Right hindlimb (tissue), 1 donor: ENCODE data around the gene PRKN.
"Not testable (repeated sequence)": the region's sequence is repeated elsewhere in the genome, so short reads cannot be mapped to it uniquely, and the experiment has no call there.

ENCODE experiments used
- DNase-seq: peaks from one replicate; pipeline ENCODE4 v3.0.0-alpha.2; 2018

PRKN gene

DNA sequence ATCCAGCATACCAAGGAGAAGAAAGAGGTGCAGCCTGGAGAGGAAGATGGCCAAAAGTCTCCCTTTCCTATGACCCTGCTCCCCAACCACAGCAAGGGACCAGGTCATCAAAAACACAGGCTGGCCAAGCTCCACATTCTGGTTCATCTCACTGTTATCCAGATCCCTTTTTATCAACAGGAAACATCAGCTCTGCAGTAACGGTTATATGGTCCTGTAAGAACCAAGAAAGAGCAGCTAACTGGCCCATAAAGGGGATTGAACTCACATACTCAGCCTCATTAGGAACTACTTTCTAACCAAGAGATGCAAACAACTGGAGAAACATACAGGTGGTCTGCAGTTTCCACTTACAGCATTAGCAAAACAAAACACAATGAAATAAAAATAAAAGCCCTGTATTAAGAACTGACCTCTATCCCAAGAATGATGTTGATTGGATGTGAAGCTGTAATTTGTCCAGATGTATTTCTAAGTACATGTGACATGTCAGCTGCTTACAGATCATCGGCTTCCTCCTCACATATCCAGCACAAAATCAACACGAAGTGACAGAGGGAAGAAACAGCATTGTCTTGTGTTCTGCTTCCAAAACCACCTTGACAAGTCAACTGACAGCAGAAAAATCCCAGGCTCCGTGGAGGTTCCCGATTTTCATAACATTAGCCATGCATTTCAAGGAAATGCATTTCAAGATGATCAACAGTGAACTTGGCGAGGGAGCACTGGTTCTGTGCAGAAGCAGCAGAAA, 896.5 kb downstream of the PRKN start:
- DNase-seq: no peak

DNA sequence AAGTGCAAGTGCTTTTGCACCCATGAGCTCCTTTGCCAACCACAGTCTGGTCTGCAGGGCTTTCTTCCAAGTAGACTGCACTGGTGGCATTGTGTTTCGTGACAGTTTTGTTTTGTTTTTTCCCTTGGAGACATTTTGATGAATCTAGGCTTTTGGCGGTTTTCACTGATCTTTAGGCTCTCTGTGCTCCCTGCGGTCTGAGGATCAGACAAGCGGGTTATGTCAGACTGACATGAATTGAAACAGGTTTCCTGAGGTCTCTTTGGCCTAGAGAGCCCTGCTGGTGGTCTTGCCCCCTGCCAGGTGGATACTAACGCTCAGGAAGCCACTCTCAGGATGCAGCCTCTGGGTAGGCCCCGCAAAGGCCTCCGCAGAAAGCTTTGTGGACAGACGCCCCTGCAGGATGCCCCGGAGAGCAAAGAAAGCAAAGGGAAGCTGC, 898.3 kb downstream of the PRKN start:
- DNase-seq: no peak

DNA sequence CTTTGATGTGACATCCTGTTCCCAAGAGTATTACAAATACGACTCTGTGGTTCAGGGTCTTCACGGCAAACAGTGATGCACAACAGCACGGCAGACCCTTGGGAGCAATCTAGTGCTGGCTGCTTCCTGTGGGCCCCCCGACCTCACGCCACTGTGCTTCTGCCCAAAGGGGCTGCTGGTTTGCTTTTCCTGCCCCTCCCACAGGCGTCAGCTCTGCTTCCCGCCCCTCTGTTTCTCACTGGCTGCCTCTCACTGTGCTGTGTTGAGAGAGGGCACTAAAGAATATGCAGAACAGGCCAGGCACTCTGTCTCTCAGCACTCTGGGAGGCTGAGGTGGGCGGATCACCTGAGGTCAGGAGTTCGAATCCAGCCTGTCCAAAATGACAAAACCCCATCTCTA, 899.2 kb downstream of the PRKN start:
- no peak for DNase-seq

DNA sequence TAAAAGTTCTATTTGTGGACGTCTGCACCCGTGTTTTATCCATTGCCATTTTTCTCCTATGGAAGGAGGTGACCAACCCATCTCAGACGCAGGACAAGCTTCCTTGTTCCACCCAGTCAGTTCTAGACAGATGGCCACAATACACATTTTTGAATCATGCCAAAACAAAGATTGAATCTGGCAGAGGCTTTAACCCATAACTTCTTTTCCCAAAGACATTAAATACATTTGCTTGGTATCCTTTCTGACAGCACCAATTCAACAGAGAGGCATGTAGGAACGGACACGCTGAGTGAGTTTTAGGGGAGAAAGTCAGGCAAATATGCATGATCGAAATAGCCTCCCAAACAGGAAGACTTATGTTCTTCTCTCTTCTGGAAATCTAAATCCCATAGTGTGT, 901.1 kb downstream of the PRKN start:
- no peak for DNase-seq

DNA sequence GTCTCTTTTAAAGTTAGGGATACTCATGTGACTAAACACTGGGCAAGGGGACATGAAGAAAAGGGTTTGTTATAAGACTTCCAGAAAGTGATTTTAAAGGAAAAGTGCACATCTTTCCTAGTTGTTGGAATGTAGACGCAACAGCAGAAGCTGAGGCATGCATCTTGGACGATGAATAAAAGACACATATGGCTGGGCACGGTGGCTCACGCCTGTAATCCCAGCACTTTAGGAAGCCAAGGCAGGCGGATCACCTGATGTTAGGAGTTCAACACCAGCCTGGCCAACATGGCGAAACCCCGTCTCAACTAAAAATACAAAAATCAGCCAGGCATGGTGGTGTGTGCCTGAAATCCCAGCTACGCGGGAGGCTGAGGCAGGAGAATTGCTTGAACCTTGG, 905.4 kb downstream of the PRKN start:
- DNase-seq: not testable (repeated sequence)

DNA sequence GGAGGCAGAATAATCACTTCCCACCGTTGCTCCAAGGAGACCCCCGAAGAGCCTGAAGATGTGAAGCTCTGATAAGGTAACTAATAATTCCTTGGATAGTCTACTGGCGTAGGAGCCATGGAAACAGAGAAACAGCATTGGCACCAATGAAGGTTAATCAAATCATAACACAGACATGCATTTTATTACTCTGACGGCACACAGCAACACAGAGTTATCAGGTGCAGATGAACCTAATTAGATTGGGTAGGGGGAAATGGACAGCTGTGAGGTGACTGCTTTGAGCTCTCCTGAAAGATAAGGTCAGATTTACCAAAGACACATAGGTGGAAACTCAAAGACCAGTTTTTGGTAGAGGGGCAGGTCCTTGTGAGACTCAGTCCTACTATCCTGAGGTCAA, 909.7 kb downstream of the PRKN start:
- no peak for DNase-seq

DNA sequence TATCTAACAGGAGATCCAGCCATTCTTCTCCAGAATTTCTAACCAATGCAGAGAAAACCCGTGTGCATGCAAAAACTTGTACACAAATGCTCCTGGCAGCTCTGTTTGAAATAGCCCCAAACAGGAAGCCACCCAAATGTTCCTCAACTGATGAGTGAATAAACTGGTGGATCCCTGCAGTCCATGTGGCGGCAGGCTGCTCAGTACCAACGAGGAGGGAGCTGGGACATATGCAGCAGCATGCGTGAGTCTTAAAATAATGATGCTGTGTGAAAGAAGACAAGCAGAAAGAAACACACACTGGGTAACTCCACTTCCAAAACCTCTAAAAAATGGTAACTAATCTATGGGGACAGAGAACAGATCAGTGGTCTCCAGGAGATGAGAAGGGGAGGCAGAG, 911.6 kb downstream of the PRKN start:
- DNase-seq: no peak

DNA sequence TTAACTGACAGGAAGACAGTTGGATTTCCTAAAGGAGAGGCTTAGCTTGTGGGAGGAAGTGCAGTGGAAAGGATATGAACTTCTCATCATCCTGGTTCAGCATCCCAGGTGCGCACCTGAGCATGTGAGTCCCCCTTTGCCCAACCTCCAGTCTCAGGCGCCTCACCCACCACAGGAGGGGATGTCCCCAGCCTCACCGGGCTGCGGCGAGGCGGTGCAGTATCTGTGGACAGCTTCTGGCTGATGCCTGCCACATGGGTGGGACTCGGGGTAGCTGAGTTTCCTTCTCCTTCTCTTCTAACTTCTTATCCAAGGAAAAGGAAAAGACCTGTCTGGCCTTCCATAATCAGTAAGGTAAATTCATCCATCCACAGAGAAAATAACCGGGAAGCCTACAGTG, 914.4 kb downstream of the PRKN start:
- no peak for DNase-seq

DNA sequence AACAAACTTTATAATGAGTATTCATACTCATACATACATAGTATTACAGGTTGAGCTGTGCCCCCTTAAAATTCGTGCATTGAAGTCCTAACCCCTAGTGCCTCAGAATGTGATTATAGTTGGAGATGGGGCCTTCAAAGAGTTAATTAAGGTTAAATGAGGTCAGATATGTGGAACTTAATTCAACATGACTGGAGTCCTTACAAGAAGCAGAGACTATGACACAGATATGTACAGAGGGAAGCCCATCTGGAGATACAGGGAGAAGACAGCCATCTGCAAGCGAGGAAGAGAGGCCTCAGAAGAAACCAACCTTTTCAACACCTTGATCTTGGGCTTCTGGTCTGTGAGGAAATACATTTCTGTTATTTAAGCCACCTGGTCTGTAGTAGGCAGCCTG, 917.6 kb downstream of the PRKN start:
- no peak for DNase-seq

DNA sequence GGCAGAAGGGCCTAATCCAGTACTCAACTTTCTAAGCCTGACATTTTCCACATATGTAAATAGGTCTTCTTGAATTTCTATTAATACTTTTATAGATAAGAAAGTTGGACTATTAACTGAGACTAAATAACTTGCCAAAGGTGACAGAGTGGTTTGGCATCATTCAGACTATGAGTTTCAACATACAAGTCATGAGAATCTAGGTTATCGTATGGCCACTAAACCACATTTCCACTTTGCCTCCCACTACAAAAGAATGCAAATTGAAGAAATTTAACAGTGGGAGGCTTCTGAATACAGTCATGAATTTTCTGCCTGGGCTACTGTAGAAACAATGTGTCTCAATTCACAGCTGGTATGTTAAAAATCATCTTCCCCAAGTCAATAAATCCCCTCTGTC, 922.7 kb downstream of the PRKN start:
- DNase-seq: no peak

DNA sequence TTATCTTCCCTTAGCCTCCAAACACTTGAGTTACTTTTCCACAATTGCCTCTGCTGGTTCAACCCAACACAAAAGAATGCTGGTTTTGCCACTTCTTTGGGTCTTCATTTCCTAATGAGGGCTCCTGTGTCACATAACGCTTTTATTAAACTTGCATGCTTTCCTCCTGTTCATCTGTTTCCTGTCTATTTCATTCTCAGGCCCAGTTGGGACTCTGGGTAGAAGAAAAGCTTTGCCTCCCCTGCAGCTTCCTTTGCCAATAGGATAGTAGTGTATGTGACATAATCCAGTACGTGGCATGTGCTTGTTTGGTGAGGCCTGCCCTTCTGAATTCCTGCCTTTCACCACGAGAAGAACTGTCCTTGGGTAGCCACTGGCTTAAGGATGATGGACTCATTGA, 924.4 kb downstream of the PRKN start:
- no peak for DNase-seq

DNA sequence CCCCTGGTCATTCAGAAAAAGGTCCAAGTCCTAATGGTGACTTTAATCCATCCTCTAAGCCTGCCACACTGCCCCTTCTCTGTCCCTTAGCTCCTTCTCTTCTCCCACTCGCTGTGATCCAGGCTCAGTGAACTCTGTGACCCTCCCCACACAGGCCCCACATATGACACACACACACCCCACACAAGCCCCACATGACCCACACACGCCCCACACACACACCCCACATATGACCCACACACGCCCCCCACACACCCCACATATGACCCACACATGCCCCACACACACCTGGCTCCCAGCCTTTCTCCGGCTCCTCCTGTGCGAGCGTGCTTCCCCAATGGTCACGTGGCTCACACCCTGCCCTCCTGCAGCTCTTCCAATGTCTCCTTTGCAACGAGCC, 925.3 kb downstream of the PRKN start:
- no peak for DNase-seq

DNA sequence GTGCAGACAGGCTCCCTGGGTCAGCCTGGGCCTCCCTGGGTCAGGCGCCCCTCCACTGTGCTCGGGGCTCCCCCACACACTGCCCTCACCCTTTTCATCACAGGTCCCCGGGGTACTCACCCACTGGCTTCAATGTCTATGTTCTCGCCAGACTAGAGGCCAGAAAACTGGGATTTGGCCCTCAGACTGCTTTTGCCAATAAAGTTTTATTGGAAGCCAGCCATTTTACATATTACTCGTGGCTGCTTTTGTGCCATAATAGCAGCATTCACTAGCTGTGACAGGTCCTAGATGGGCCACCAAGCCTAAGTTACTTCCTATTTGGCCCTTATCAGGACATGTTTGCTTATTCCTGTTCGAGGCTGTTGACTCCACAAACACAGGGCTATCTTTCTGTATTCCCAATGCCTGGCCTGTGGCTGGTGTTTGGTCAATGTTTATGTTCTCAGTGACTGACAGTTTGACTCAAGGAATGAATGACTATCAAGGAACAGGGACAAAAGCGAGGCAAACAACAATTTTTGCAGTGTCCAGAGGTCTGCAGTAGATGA, 928.6 kb downstream of the PRKN start:
- no peak for DNase-seq

DNA sequence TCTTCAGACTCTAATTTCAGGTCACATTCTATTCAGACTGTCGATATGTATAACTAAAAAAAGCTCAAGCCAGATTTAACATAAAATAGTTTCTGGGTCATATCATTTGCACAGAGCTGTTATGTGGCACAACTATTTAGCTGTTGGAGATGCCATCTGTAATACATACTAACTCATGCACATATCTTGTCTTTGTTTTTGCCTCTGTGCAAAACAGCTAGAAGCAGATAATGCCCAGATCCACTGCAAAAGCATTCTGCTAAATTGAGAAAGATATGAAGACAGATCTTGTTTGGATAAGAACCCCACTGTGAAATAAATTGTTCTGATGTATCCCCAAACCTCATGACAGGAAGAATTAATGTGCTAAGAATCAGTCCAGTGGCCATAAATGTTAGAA, 930.9 kb downstream of the PRKN start:
- no peak for DNase-seq

DNA sequence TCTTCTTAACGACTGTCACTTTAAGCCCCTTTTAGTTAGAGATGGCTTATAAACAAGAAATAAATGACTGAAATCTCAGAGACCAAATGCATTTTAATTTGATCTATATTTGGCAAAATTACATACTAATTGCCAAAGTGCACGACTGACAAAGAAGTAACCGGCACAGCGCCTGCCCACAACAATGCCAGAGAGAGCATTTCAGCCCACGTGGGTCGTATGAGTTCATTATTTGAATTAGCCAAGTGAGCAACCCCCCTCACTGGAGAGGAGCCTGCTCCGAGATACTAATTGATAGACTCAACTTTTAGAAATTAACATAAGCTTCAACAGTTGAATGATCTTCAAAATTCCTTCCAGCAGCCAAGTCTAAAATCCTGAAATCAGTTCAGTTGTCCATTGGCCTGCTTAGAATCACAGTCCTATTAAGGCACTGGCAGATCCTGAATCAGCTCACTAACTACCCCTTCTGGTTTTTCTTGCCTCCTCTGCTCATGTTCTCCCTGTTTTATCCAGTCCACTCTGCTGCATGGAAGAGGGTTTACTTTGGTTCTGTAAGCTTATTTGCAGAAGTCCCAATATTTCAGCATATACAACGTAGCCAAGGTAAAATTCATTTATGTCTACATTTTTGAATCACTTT, 934.6 kb downstream of the PRKN start:
- no peak for DNase-seq

DNA sequence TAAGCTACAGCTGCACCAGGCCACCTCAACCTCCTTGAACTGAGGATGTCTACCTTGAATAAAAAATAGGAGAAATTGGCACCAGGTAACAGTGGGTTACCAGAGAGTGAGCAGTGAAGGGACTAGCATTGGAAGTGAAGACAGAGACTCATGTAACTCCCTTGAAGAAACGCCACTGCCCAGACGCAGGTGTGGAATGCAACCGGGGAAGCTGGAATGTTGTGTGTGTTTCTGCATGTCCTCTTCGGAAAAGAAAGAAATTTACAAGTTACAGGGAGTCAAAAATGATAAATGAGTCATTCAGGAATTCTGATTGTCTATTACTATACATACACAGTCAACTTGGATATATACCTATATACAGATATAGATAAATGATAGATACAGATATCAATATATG, 939.0 kb downstream of the PRKN start:
- DNase-seq: no peak

DNA sequence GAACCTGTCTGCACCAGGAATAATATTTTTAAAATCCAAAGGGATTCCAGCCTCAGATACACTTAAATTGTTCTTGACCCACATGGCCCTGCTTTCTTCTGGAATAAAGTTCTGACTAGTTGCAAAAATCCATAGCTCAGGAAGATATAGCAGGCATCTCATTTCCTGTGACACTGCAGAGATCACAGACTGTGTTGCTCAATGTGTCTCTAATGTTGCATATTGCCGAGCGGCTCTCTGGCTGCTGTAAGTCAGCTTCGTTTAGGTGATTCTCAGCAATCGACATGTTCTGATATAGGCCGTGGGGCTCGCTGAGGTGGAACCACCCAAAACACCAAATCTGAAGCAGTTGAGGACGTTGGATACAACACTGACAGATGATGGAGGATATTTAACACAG, 955.4 kb downstream of the PRKN start:
- DNase-seq: no peak

DNA sequence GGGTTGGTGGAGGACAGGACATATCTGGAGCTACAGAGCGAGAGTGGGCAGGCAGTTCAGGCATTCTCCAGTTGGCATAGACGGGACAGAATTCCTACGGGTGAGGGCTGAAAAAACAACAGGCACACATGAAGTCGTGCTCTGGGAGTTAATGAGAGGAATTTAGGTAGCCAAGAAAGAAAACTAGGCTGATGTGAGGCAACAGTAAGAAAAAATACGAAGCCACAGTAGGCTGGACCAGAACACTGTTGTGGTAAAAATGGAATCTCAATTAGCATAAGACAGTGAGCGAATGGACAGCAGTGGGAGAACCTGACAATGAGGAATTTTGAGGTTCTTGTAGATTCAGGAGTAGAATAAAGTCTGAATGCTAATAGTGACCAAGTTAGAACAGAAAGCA, 965.6 kb downstream of the PRKN start:
- DNase-seq: no peak

DNA sequence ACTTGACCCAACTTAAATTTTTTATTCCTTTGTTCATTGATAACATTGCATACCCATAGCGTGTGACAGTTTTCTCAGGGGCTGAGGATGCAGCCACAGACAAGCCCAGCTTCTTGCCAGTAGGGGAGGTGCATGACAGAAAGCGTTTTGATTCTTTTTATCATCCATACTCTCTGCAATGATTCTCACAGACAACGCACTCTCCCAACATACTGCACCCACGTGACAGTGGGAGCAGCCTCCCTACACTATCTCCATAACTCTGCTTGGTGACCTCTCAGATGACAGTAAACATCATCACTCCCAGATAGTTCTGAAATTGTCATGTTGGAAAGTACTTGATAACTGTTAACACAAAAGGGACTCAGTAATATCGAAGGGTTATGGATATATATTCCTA, 972.5 kb downstream of the PRKN start:
- no peak for DNase-seq

DNA sequence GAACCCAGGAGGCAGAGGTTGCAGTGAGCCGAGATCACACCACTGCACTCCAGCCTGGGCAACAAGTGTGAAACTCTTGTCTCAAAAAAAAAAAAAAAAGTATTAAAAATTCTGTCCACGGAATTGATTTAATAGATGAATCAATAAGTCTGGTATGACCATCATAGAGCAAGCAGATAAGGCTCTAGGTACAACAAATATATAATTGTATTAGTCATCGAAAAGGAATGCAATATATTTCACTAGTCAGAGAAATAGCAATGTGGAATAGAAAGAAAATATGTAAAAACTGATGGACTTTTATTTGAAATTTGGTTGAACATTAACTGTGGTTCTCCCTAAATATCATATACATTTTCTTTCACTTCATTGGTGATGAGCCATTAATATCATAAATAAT, 976.9 kb downstream of the PRKN start:
- no peak for DNase-seq

DNA sequence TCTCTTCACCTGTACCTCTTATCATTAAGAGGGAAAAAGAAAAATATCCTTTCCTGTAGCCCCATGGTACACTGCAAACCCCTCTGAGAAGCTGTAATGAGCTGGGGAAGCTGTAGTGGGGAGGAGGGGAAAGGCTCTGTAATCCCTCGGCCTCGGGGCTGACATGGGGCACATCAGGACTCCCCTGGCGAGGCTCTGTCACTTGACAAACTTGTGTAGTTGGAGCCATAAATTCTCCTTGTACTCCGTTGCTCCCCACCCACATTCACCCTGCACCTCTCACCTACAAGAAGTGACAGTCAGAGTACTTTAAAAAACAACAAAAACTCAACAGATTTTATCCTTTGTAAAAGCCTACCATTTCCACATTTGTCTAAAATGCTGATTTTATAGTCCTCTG, 978.0 kb downstream of the PRKN start:
- no peak for DNase-seq

DNA sequence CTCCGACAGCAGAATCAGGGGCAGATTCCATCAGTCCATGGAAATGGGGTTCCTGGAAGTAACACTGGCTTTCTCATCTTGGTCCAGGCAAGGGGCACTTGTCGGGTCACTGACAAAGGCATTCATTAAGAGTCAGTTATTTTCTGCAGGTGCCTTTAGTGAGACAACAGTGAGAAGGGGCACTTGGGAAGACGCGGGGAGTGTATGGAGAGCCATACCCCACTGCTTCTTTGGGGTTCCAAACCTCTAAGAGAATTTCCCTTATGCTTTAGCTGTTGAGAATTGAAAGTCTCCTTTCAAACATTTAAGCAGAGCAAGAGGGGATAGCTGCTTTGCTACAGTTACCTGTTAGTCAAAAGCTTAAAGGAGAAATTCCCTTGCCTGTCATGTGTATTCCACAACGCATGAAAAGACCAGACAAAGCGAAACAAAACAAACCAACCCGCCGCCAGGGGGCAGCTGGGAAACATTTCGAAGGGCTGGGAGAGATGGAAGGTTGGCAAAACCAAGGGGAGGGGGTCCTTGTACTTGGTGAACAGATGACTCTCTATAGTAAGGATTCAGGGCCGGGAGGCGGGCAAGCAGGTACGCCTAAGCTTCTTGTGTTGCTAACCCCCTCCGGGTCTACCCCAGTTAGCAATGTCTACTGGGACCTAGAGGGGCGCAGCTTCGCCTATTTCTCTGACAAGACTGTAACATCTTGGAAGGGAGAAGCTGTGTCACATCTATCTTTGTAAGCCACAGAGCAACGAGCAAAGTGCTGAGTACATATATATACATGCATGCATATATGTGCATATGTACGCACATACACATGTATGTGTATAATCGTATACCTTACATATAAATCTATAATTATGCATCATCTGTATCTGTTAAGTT, 978.8 kb downstream of the PRKN start:
- DNase-seq: peak; percentile 58

DNA sequence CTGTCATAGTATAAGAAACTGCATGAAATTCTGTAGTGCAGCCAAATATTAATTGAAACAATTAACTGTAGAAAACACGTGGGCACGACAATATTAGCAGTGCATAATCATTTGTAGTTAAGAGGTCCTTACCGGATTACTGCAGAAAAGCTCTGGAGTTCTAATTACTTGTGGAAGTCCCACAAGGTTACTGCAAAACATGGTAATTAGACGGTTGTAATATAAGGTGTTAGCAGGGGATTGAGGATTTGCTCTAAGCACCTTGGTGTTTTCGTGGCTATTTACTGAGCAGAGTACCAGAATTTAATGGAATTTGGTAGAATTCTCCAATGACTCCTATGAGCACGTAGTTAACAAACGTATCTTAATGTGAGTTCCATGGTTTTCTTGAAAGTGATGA, 980.1 kb downstream of the PRKN start:
- no peak for DNase-seq
